Vagina (tissue), 2 donors: ENCODE data around the gene COIL. TPM values are rescaled to one million over a fixed set of nuclear protein-coding genes. Genes with fewer than 3 reads are reported as not detected.
A peak's percentile ranks its signal among the peaks of the same experiment; 100 is the strongest.
"Not testable (repeated sequence)": the region's sequence is repeated elsewhere in the genome, so short reads cannot be mapped to it uniquely, and the experiment has no call there.

Experiments used
- DNase-seq, 2 donors: peaks; one replicate each; pipeline ENCODE4 v3.0.0-alpha.2; 2017; ENCODE audit errors: extremely low spot score in 2 of 2
- H3K27ac ChIP-seq: fragments of 200-600 bp; sonication (generic); one replicate; pipeline ENCODE4 v1.5.1; 2019
- H3K27me3 ChIP-seq: fragments of 200-600 bp; sonication (generic); one replicate; pipeline ENCODE4 v1.5.1; 2019
- H3K36me3 ChIP-seq, 2 donors: fragments of 200-600 bp; sonication (generic); one replicate each; pipeline ENCODE4 v1.5.1; 2017 to 2019
- H3K4me1 ChIP-seq: fragments of 200-600 bp; sonication (generic); one replicate; pipeline ENCODE4 v1.5.1; 2019
- H3K4me3 ChIP-seq, 2 donors: fragments of 200-600 bp; sonication (generic); 1 replicate in 1 of 2; 2 replicates in 1 of 2; pipeline ENCODE4 v1.5.1; 2016 to 2019
- H3K9me3 ChIP-seq: fragments of 200-600 bp; sonication (generic); one replicate; pipeline ENCODE4 v1.5.1; 2019
- POLR2A ChIP-seq, 2 donors: fragments of 450-650 bp; IDR thresholded peaks; one replicate each; pipeline ENCODE4 v1.6.1; 2017; ENCODE audit warnings: antibody characterized with exemption in 2 of 2, mild to moderate bottlenecking in 2 of 2, moderate library complexity in 2 of 2
- POLR2AphosphoS5 ChIP-seq, 2 donors: sonication (generic); formaldehyde crosslinking; IDR thresholded peaks; one replicate each; pipeline ENCODE4 v1.9.0; 2017; ENCODE audit warnings: antibody characterized with exemption in 2 of 2, mild to moderate bottlenecking in 2 of 2, low read depth in 1 of 2; ENCODE audit not compliant: insufficient read depth in 1 of 2
- intact Hi-C: fragments of 100-400 bp; cut with DNase I; formaldehyde crosslinking; loops from one replicate; pipeline ENCODE4 v1.15.1; 2023
- total RNA-seq: library from RNA; depleted of rRNA; stranded (reverse); fragments of >200 nt; gene quantifications from one replicate; pipeline ENCODE4 v1.2.3, GENCODE V29; 2016
- TF ChIP-seq, protein P1 (sequence below), 3 experiments: fragments of 450-650 bp in 2 of 3; fragments of 200-600 bp in 1 of 3; sonication (generic) in 1 of 3; IDR thresholded peaks; one replicate each; pipeline ENCODE4 v1.5.1; 2017 to 2019; ENCODE audit warnings: antibody characterized with exemption in 3 of 3, mild to moderate bottlenecking in 2 of 3, moderate library complexity in 2 of 3

COIL gene
- total RNA-seq, 1 donor from 2014 or later = 9.8 TPM

DNA sequence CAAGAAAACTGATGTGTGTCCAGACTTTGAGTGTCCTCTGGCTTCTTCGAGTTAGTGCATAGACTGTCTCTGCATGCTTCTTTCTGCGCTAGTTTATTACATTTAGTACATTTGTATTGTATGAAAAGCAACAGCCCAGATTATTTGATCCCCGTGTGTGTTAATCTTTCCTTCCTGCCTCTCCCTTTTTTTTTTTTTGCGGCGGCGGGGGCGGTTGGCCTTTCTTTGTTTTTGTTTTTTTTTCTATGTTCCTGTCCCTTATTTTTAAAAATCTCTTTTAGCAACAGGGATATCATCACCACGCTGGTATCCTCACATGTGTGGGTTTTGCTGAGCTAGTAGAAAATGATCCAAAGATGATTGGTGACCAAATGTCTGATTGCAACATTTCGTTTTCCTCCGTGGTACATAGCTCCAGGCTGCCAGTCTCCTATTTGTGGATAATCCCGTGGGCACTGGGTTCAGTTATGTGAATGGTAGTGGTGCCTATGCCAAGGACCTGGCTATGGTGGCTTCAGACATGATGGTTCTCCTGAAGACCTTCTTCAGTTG, 26.5 kb upstream of the COIL start:
- Histone ChIP-seq H3K27me3 (no peaks in the 10 kb centered on the region), H3K27ac (no peak overlapping the region), H3K4me3 (no peak overlapping the region), H3K4me1 (peaks cover 1% of the 10 kb centered on the region), H3K36me3 (peaks cover 0 to 43% of the 10 kb centered on the region in 2 donors), H3K9me3 (no peaks in the 10 kb centered on the region)
- intact Hi-C loops = no loop called here
- no peak for TF ChIP-seq POLR2AphosphoS5 (IDR thresholded peaks at IDR 0.05; ENCODE audit: insufficient read depth in 1 of 2, low read depth in 1 of 2)
- TF ChIP-seq POLR2A (IDR thresholded peaks at IDR 0.05) = no peak
- TF ChIP-seq, protein P1, sequence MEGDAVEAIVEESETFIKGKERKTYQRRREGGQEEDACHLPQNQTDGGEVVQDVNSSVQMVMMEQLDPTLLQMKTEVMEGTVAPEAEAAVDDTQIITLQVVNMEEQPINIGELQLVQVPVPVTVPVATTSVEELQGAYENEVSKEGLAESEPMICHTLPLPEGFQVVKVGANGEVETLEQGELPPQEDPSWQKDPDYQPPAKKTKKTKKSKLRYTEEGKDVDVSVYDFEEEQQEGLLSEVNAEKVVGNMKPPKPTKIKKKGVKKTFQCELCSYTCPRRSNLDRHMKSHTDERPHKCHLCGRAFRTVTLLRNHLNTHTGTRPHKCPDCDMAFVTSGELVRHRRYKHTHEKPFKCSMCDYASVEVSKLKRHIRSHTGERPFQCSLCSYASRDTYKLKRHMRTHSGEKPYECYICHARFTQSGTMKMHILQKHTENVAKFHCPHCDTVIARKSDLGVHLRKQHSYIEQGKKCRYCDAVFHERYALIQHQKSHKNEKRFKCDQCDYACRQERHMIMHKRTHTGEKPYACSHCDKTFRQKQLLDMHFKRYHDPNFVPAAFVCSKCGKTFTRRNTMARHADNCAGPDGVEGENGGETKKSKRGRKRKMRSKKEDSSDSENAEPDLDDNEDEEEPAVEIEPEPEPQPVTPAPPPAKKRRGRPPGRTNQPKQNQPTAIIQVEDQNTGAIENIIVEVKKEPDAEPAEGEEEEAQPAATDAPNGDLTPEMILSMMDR (IDR thresholded peaks at IDR 0.05) = no peak
- DNase-seq = no peak

DNA sequence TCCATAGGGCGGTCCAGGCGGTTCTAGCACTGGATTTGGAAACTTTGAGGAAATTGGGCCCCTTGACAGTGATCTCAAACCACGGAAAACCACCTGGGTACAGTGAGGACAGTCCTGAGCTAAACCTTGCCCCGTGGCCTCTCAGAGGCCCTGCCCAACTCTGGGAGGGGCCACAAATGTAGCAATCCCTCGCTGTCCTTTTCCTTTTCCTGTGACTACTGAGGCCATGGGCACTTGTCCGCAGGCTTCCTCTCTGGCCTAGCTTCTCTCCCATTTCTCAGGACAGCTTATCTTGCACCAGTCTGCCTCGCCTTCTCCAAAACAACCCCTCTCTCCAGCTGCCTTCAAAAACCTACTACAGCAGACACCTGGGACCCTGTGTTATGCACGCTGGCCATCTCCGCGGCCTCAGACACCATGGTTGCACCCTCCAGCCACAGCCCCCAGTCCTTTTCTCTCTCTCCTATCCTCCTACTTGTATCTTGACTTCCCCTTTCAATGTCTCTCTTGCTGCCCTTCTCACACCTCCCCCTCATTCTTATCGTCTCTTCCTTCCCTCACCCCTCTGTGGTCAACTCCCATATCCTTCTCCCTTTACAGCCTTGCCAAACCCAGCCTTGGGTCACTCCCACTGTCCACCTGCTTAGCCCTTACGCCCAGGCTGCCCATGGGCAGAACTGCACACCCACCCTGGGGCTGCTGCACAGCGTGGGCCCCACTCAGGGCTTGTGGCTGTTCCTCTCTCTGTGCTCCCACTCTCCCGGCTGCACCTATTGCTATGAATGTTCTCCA, 24.7 kb upstream of the COIL start:
- no peak overlapping the region for H3K27ac ChIP-seq
- H3K9me3 ChIP-seq = no peaks in the 10 kb centered on the region
- H3K4me3 ChIP-seq = no peak overlapping the region
- no peaks in the 10 kb centered on the region for H3K27me3 ChIP-seq
- intact Hi-C loops = no loop called here
- TF ChIP-seq, protein P1 (IDR thresholded peaks at IDR 0.05) = no peak
- no peak for TF ChIP-seq POLR2A (IDR thresholded peaks at IDR 0.05)
- no peak for TF ChIP-seq POLR2AphosphoS5 (IDR thresholded peaks at IDR 0.05; ENCODE audit: insufficient read depth in 1 of 2, low read depth in 1 of 2)
- peaks cover 0 to 38% of the 10 kb centered on the region in 2 donors for H3K36me3 ChIP-seq
- no peak for DNase-seq
- peaks cover 8% of the 10 kb centered on the region for H3K4me1 ChIP-seq

DNA sequence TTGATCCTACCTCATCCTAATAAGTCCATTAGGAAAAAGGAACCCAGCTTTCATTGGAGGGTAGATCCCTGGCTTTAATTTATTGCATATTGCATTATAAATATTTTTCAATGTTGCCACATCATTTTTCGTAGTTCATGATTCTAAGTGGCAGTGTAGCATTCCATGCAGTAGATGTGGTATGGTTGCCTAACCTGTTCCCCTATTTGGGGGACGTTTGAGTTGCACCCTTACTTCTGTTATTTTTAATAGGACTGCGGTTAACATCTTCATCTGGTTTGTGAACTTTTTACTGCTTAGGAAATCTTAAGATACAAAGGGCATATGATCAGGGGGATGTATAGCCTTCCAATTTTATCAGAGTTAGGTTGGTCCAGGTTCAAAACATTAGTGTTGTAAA, 22.5 kb upstream of the COIL start:
- Histone ChIP-seq H3K27me3 (no peaks in the 10 kb centered on the region), H3K4me3 (no peak overlapping the region), H3K27ac (no peak overlapping the region), H3K36me3 (peaks cover 0 to 28% of the 10 kb centered on the region in 2 donors), H3K9me3 (no peaks in the 10 kb centered on the region), H3K4me1 (peaks cover 23% of the 10 kb centered on the region)
- intact Hi-C loops = no loop called here
- TF ChIP-seq POLR2AphosphoS5 (IDR thresholded peaks at IDR 0.05; ENCODE audit: insufficient read depth in 1 of 2, low read depth in 1 of 2) (no peak), POLR2A (IDR thresholded peaks at IDR 0.05) (no peak)
- TF ChIP-seq, protein P1 (IDR thresholded peaks at IDR 0.05) = no peak
- no peak for DNase-seq

DNA sequence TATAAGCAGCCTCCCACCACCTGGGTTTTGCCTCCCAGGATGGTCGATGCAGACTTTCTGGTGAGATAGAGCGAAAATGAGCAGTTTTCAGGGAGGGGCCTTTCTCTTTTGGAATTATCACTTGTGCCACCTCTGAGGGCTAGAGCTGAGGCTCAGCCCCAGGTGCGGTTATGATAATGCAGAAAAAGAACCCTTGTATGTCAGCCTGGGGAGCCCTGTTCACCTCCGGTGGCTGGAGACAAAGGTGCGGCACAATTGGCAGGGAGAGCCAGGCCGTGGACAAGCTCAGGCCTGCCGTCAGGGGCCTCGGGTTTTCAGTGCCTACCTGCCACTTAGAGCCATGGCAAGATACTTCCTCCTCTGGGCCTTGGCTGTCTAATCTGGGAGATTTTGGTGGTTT, 21.5 kb upstream of the COIL start:
- Histone ChIP-seq H3K4me3 (no peak overlapping the region), H3K27ac (no peak overlapping the region), H3K36me3 (peaks cover 0 to 19% of the 10 kb centered on the region in 2 donors), H3K4me1 (peaks cover 23% of the 10 kb centered on the region), H3K27me3 (no peaks in the 10 kb centered on the region), H3K9me3 (no peaks in the 10 kb centered on the region)
- TF ChIP-seq, protein P1 (IDR thresholded peaks at IDR 0.05) = no peak
- TF ChIP-seq POLR2A (IDR thresholded peaks at IDR 0.05) (no peak), POLR2AphosphoS5 (IDR thresholded peaks at IDR 0.05; ENCODE audit: insufficient read depth in 1 of 2, low read depth in 1 of 2) (peak in 1 of 2 donors; percentile 16)
- intact Hi-C loops = no loop called here
- DNase-seq = peak in 1 of 2 donors; percentile 67

GRCh38 chr17:56980526-56980925, 19.7 kb upstream of the COIL start:
- H3K4me3 ChIP-seq, H3K27me3 ChIP-seq, DNase-seq, H3K36me3 ChIP-seq, H3K9me3 ChIP-seq, H3K27ac ChIP-seq, intact Hi-C loops: not testable (repeated sequence)
- H3K4me1 ChIP-seq = peaks cover 23% of the 10 kb centered on the region
